IMR-90 (cell line): Measurements from ENCODE around the gene H3-3A. TPM values are rescaled to one million over a fixed set of nuclear protein-coding genes. Genes with fewer than 3 reads are reported as not detected.

ENCODE experiments used
- ATAC-seq: fragments of 200-7000 bp; cut with Tn5 transposase; 2 replicates; pipeline ENCODE4 v1.9.1; 2020; ENCODE audit warnings: low read depth, mild to moderate bottlenecking, moderate library complexity
- BruUV-seq: library from RNA; stranded (reverse); fragments of 400-500 nt; replicated peaks from 2 replicates; lab custom pipeline; 2021; lab: Mats Ljungman, UMichigan
- CTCF ChIA-PET: fragments of 300-600 bp; formaldehyde crosslinking; extraction: SDS; loops from one replicate; lab custom pipeline; 2021; ENCODE audit warnings: antibody characterized with exemption; lab: Yijun Ruan, JAX
- POLR2A ChIA-PET: fragments of 300-600 bp; sonication (Branson Sonifier 250); formaldehyde crosslinking; loops from one replicate; lab custom pipeline; 2022; ENCODE audit warnings: antibody characterized with exemption; ENCODE audit not compliant: unreplicated experiment; lab: Charles Lee
- DNase-seq: peaks from one replicate; pipeline ENCODE4 v3.0.0; 2013
- H2AFZ ChIP-seq: replicated peaks from 2 replicates; pipeline ENCODE3; 2013; ENCODE audit warnings: low read length, mild to moderate bottlenecking; ENCODE audit not compliant: poor library complexity
- H2AK5ac ChIP-seq: 2 replicates; pipeline ENCODE4 v1.6.1; 2013; ENCODE audit warnings: low read depth, low read length, inconsistent platforms
- H2AK9ac ChIP-seq: replicated peaks from 2 replicates; pipeline ENCODE3; 2013; ENCODE audit warnings: mild to moderate bottlenecking, low read depth, low read length, moderate library complexity; ENCODE audit not compliant: poor library complexity
- H2BK120ac ChIP-seq: 2 replicates; pipeline ENCODE4 v1.6.1; 2013; ENCODE audit warnings: low read depth, low read length, inconsistent platforms
- H2BK15ac ChIP-seq: 3 replicates; pipeline ENCODE4 v1.6.1; 2013; ENCODE audit warnings: low read depth, low read length, inconsistent platforms
- H2BK20ac ChIP-seq: 2 replicates; pipeline ENCODE4 v1.6.1; 2013; ENCODE audit warnings: low read depth, mild to moderate bottlenecking, inconsistent platforms, low read length, moderate library complexity
- H2BK5ac ChIP-seq: 2 replicates; pipeline ENCODE4 v1.6.1; 2013; ENCODE audit warnings: mild to moderate bottlenecking, low read depth, low read length, inconsistent platforms; ENCODE audit not compliant: poor library complexity, severe bottlenecking
- H3K14ac ChIP-seq: replicated peaks from 2 replicates; pipeline ENCODE4 v1.6.1; 2013; ENCODE audit warnings: low read depth, low read length, inconsistent platforms
- H3K18ac ChIP-seq: 2 replicates; pipeline ENCODE4 v1.6.1; 2013; ENCODE audit warnings: low read depth, low read length, control low read depth
- H3K23ac ChIP-seq: 2 replicates; pipeline ENCODE4 v1.6.1; 2013; ENCODE audit warnings: low read depth, low read length, inconsistent platforms
- H3K27ac ChIP-seq: 2 replicates; pipeline ENCODE4 v1.5.1; 2013; ENCODE audit warnings: mild to moderate bottlenecking, control low read depth, low read length; ENCODE audit not compliant: insufficient read depth
- H3K27me3 ChIP-seq: 2 replicates; pipeline ENCODE4 v1.6.1; 2013; ENCODE audit warnings: low read length; ENCODE audit not compliant: control insufficient read depth, insufficient read depth
- H3K36me3 ChIP-seq: 2 replicates; pipeline ENCODE4 v1.6.1; 2013; ENCODE audit warnings: low read length, mixed read lengths; ENCODE audit not compliant: control insufficient read depth, insufficient read depth
- H3K4ac ChIP-seq: 2 replicates; pipeline ENCODE4 v1.6.1; 2013; ENCODE audit warnings: low read depth, low read length, inconsistent platforms
- H3K4me1 ChIP-seq: 2 replicates; pipeline ENCODE4 v1.6.1; 2013; ENCODE audit warnings: low read length, mixed read lengths; ENCODE audit not compliant: control insufficient read depth, insufficient read depth
- H3K4me2 ChIP-seq: 2 replicates; pipeline ENCODE4 v1.6.1; 2013; ENCODE audit warnings: low read depth, mild to moderate bottlenecking, control low read depth, low read length, moderate library complexity
- H3K4me3 ChIP-seq: 2 replicates; pipeline ENCODE4 v1.5.1; 2013; ENCODE audit warnings: low read depth, mild to moderate bottlenecking, control low read depth, low read length, moderate library complexity; ENCODE audit not compliant: insufficient read depth
- H3K56ac ChIP-seq: 2 replicates; pipeline ENCODE4 v1.6.1; 2013; ENCODE audit warnings: low read length, inconsistent platforms; ENCODE audit not compliant: insufficient read depth; ENCODE audit errors: extremely low read depth
- H3K79me1 ChIP-seq, 2 experiments: 2 replicates each; pipeline ENCODE4 v1.6.1; 2013; ENCODE audit warnings: low read length in 2 of 2, inconsistent platforms in 1 of 2, low read depth in 1 of 2
- H3K9ac ChIP-seq: 2 replicates; pipeline ENCODE4 v1.6.1; 2013; ENCODE audit warnings: low read depth, low read length, control low read depth
- H3K9me1 ChIP-seq: 2 replicates; pipeline ENCODE4 v1.6.1; 2013; ENCODE audit warnings: low read length, inconsistent platforms; ENCODE audit not compliant: insufficient read depth
- H3K9me3 ChIP-seq: 2 replicates; pipeline ENCODE4 v1.6.1; 2013; ENCODE audit warnings: low read length; ENCODE audit not compliant: control insufficient read depth, insufficient read depth
- H4K20me1 ChIP-seq: 2 replicates; pipeline ENCODE4 v1.6.1; 2013; ENCODE audit warnings: low read length, inconsistent platforms; ENCODE audit not compliant: insufficient read depth
- H4K5ac ChIP-seq: 2 replicates; pipeline ENCODE4 v1.6.1; 2013; ENCODE audit warnings: mild to moderate bottlenecking, low read depth, low read length, control low read depth
- H4K8ac ChIP-seq, 2 experiments: 2 replicates each; pipeline ENCODE4 v1.6.1; 2013; ENCODE audit warnings: low read depth in 2 of 2, low read length in 2 of 2, control low read depth in 1 of 2, inconsistent platforms in 1 of 2
- H4K91ac ChIP-seq: 2 replicates; pipeline ENCODE4 v1.6.1; 2013; ENCODE audit warnings: low read depth, low read length, inconsistent platforms; ENCODE audit not compliant: insufficient read depth
- MAFK ChIP-seq: IDR thresholded peaks from 2 replicates; pipeline ENCODE4 v1.6.1; 2012; ENCODE audit warnings: low read depth, low read length, improper control_type of control experiment
- WGBS, 2 experiments: methylation state at CpG; one replicate each; pipeline versions ENCODE4 v1.1.5 to v1.1.7; 2013; ENCODE audit warnings: missing lambda C conversion rate in 2 of 2; ENCODE audit not compliant: insufficient read length in 1 of 2; ENCODE audit errors: extremely low coverage in 2 of 2; 5-methylcytosine and 5-hydroxymethylcytosine counted together
- dilution Hi-C: fragments of 300-500 bp; cut with HindIII; formaldehyde crosslinking; loops from one replicate; pipeline ENCODE4 v1.14.3; 2018; ENCODE audit warnings: low sequenced_read_pairs; ENCODE audit not compliant: unreplicated experiment
- in situ Hi-C: fragments of 300-500 bp; cut with MboI; formaldehyde crosslinking; loops from 3 replicates; pipeline ENCODE4 v1.14.3; 2019; ENCODE audit warnings: low sequenced_read_pairs, inconsistent platforms, mixed read lengths
- intact Hi-C: fragments of 100-400 bp; cut with micrococcal nuclease; formaldehyde crosslinking; loops from 2 replicates; pipeline ENCODE4 v1.10.0; 2022
- polyA plus RNA-seq, 3 experiments: library from polyadenylated mRNA; depleted of rRNA; stranded (reverse); fragments of >200 nt; gene quantifications; 2 replicates each; pipeline ENCODE4 v1.2.3, GENCODE V29; 2012; ENCODE audit warnings: low replicate concordance in 1 of 3
- total RNA-seq: library from RNA; depleted of rRNA; stranded (reverse); fragments of >200 nt; gene quantifications from 2 replicates; pipeline ENCODE4 v1.2.3, GENCODE V29; 2012
- TF ChIP-seq, protein P1 (sequence below): fragments of 150-350 bp; IDR thresholded peaks from 2 replicates; pipeline ENCODE4 v1.6.1; 2016; ENCODE audit warnings: low read depth, mild to moderate bottlenecking, low read length, moderate library complexity, borderline replicate concordance

The H3-3A gene
- total and polyA plus RNA-seq, 2 of the 4 experiments (the other 2 are of a cell fraction) = 188 to 256 TPM

GRCh38 chr1:226082587-226082917 lies 20.0 kb downstream of the H3-3A start:
- 55% methylated on average over 4 of the region's 7 CpGs; no CpG with 5 or more reads in 1 of the 2 experiments for WGBS, 2 experiments
- peak overlapping the region; percentile 71; the same call in 1 of the 2 replicates for H3K23ac ChIP-seq
- H3K14ac ChIP-seq = 0 out of 2 replicates have a peak overlapping the region, but pooled peaks have one; percentile 46
- DNase-seq (no peak), ATAC-seq (no peak; the same call in 1 of the 2 replicates)
- H3K9me3 ChIP-seq = no peaks in the 10 kb centered on the region
- no peaks in the 10 kb centered on the region for H3K36me3 ChIP-seq
- no peak overlapping the region for H3K18ac ChIP-seq
- no peaks in the 10 kb centered on the region for H3K79me1 ChIP-seq
- H4K5ac ChIP-seq = peak overlapping the region; percentile 58
- peak overlapping the region; percentile 73 for H3K4me2 ChIP-seq
- intact Hi-C loops (no loop called here), in situ Hi-C loops (no loop called here), dilution Hi-C loops (no loop called here)
- POLR2A ChIA-PET = interaction anchor here (0.6 kb wide), 2 partner anchors 14 to 463 kb away, joined by 3 read pairs; no protein-coding TSS in a partner anchor
- H2BK20ac ChIP-seq = no peak overlapping the region
- H3K9ac ChIP-seq = peak overlapping the region; percentile 35
- 0 out of 2 replicates have a peak overlapping the region, but pooled peaks have one; percentile 36 for H4K91ac ChIP-seq
- no peak overlapping the region for H2AK5ac ChIP-seq
- no peaks in the 10 kb centered on the region for H4K20me1 ChIP-seq
- H3K4ac ChIP-seq = peak overlapping the region; percentile 73
- peak overlapping the region; percentile 66 for H3K4me3 ChIP-seq
- peak overlapping the region; percentile 79 to 91 for H4K8ac ChIP-seq
- peak overlapping the region; percentile 99 for H2AFZ ChIP-seq
- 0 out of 2 replicates have a peak, but pooled peaks have one; percentile 13 for TF ChIP-seq MAFK
- TF ChIP-seq, protein P1, sequence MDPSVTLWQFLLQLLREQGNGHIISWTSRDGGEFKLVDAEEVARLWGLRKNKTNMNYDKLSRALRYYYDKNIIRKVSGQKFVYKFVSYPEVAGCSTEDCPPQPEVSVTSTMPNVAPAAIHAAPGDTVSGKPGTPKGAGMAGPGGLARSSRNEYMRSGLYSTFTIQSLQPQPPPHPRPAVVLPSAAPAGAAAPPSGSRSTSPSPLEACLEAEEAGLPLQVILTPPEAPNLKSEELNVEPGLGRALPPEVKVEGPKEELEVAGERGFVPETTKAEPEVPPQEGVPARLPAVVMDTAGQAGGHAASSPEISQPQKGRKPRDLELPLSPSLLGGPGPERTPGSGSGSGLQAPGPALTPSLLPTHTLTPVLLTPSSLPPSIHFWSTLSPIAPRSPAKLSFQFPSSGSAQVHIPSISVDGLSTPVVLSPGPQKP = no peak
- H3K56ac ChIP-seq = no peak overlapping the region
- peak overlapping the region; percentile 49 for H2BK5ac ChIP-seq
- no peaks in the 10 kb centered on the region for H3K27me3 ChIP-seq
- CTCF ChIA-PET = interaction anchor here (0.6 to 1.5 kb wide), 3 partner anchors 18 to 457 kb away, joined by 3 to 8 read pairs (median 3); no protein-coding TSS in a partner anchor
- peak overlapping the region; percentile 53; the same call in 1 of the 2 replicates for H3K27ac ChIP-seq
- peak overlapping the region; percentile 89 for H2AK9ac ChIP-seq
- H2BK120ac ChIP-seq = no peak overlapping the region
- no peaks in the 10 kb centered on the region for H3K9me1 ChIP-seq
- no peaks in the 10 kb centered on the region for H3K4me1 ChIP-seq
- no peak overlapping the region; the same call in 2 of the 3 replicates for H2BK15ac ChIP-seq
- BruUV-seq = no TSS peak
